Colonic mucosa (tissue), 4 donors: Measurements from ENCODE around the gene HOXB9. TPM values are rescaled to one million over a fixed set of nuclear protein-coding genes. Genes with fewer than 3 reads are reported as not detected.

Source experiments
- DNase-seq: peaks from one replicate; pipeline ENCODE4 v3.0.0-alpha.2; 2020
- H3K27ac ChIP-seq: fragments of 200-600 bp; one replicate; pipeline ENCODE4 v1.8.0; 2021
- H3K27me3 ChIP-seq: fragments of 200-600 bp; one replicate; pipeline ENCODE4 v1.8.0; 2021
- H3K36me3 ChIP-seq: fragments of 200-600 bp; one replicate; pipeline ENCODE4 v1.8.0; 2021
- H3K4me1 ChIP-seq: fragments of 200-600 bp; one replicate; pipeline ENCODE4 v1.8.0; 2021; ENCODE audit warnings: mild to moderate bottlenecking
- H3K4me3 ChIP-seq: fragments of 200-600 bp; one replicate; pipeline ENCODE4 v1.8.0; 2021
- H3K9ac ChIP-seq, 2 donors: one replicate each; pipeline ENCODE4 v1.7.0; 2013; ENCODE audit warnings: control low read depth in 2 of 2, low read depth in 2 of 2, low read length in 2 of 2
- H3K9me3 ChIP-seq: fragments of 200-600 bp; one replicate; pipeline ENCODE4 v1.8.0; 2021
- intact Hi-C: fragments of 100-400 bp; cut with DNase I; formaldehyde crosslinking; loops from one replicate; pipeline ENCODE4 v1.14.1; 2022
- total RNA-seq, 2 donors: library from RNA; stranded (reverse); fragmentation: NEBNext Ultra II Directional in 1 of 2; extraction: Animal tissue kit (Norgen Biotek cat#: 25700) in 1 of 2; gene quantifications; one replicate each; pipeline ENCODE4 v1.2.1, GENCODE V29; 2021
- TF ChIP-seq, protein P1 (sequence below): fragments of 200-600 bp; IDR thresholded peaks from one replicate; pipeline ENCODE4 v1.8.0; 2022; ENCODE audit warnings: antibody characterized with exemption, mild to moderate bottlenecking
- donor health status: healthy.
- donor health status: DM: no; HTN: no; CAD: no.
- donor health status: DM: no; HTN: no; CAD: no.

The HOXB9 gene
- total RNA-seq, 2 donors from 2014 or later: 37.1 to 73.9 TPM

DNA sequence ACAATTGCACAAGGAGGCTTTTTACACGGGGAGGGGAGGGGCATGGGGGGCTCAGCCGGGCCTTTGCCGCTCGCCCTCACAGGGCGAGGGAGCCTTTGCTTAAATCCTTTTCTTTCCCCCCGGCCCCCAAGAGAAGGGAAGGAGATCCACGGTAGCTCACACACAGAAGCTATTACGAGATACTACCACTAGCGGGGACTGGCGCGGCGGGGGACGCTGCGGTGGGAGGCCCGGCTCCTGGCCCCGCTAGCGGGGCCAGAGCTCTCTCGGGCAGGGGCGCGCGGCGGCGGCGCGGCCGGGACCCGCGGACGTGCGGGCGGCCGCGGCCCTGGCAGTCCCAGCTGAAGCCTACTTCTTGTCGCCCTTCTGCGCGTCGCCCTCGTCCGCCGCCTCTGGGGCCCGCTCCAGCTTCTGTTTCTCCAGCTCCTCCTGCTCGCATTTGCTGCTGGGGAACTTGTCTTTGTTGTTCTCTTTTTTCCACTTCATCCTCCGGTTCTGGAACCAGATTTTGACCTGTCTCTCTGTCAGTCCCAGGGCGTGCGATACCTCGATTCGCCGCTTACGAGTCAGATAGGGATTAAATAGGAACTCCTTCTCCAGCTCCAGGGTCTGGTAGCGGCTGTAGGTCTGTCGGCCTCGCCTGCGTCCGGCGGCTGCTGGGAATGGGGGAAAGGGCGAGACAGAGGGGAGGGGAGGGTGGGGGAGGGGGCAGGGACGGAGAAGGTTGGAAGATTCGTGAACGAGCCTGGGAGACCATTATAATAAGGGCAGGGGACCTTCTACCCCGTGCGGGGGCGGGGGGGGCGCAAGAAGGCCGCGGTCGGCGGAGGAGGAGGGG lies 13.1 kb downstream of the HOXB9 start:
- Histone ChIP-seq H3K36me3 (no peaks in the 10 kb centered on the region), H3K27me3 (peaks cover 29% of the 10 kb centered on the region), H3K9me3 (no peaks in the 10 kb centered on the region), H3K4me3 (peak overlapping the region; percentile 57), H3K9ac (peak overlapping the region; percentile 80 to 89), H3K27ac (peak overlapping the region; percentile 80), H3K4me1 (peaks cover 11% of the 10 kb centered on the region)
- intact Hi-C loops: no loop called here
- no peak for DNase-seq
- TF ChIP-seq, protein P1, sequence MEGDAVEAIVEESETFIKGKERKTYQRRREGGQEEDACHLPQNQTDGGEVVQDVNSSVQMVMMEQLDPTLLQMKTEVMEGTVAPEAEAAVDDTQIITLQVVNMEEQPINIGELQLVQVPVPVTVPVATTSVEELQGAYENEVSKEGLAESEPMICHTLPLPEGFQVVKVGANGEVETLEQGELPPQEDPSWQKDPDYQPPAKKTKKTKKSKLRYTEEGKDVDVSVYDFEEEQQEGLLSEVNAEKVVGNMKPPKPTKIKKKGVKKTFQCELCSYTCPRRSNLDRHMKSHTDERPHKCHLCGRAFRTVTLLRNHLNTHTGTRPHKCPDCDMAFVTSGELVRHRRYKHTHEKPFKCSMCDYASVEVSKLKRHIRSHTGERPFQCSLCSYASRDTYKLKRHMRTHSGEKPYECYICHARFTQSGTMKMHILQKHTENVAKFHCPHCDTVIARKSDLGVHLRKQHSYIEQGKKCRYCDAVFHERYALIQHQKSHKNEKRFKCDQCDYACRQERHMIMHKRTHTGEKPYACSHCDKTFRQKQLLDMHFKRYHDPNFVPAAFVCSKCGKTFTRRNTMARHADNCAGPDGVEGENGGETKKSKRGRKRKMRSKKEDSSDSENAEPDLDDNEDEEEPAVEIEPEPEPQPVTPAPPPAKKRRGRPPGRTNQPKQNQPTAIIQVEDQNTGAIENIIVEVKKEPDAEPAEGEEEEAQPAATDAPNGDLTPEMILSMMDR: no peak

DNA sequence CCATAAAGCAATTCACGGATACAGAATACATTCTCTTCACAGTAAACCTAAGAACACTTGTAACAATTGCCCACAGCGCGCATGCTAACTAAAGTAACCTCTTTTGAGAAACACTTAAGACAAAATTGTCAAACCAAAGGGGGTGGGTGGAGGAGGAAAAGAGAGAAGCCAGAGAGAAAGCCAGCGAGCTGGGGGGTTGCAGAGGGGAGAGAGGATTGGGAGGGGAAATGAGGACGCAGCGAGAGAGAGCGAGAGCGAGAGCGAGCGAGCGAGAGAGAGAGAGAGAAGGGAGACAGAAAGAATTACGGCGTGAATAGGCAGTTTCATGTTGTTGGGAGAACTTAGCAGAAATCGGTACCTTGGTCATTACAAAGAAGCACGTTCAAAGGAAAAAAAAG lies 13.7 kb downstream of the HOXB9 start:
- TF ChIP-seq, protein P1: no peak
- Histone ChIP-seq H3K4me3 (peak overlapping the region; percentile 57), H3K9ac (peak overlapping the region; percentile 80 to 89), H3K9me3 (no peaks in the 10 kb centered on the region), H3K27ac (peak overlapping the region; percentile 80), H3K4me1 (peaks cover 5% of the 10 kb centered on the region), H3K27me3 (peaks cover 23% of the 10 kb centered on the region), H3K36me3 (no peaks in the 10 kb centered on the region)
- intact Hi-C loops: no loop called here
- no peak for DNase-seq

DNA sequence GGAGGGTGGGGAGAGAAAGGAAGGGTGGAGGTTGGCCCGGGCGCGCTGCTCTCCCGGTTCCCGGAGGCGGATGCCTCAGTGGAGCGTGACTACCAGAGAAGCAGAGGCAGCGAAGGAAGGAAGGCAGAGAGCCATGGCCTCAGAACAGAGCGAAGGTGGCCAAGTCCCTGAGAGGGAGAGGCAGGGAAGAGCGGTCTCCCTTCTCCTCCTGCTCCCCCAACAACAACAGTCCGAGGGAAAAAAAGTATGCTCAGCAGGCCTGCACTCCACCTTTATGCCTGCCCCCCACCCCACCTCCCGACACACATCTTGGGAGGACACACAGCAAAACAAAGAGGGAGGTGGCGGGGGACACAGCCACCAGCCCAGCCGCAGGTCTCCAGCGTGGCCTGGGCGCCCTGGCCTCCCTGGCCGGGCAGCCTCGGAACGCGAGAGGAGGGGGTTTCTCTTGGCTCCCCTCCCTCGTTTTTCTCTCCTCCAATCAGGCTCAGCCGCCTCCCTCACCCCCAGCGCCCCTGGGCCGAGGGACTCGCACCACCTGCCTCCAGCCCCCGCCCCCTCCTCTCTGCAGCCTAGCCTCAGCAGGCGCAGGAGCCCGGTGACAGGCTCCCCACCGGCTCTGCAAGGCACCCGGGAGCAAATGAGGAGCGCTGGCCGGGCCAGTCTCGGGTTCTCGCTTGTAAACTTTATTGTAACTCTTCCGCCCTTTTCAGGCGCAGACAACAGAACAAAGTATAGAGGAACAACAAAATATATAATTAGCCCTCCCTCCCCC lies 14.3 kb downstream of the HOXB9 start:
- TF ChIP-seq, protein P1: no peak
- Histone ChIP-seq H3K4me1 (peaks cover 2% of the 10 kb centered on the region), H3K9ac (peak overlapping the region; percentile 80 to 89), H3K4me3 (peak overlapping the region; percentile 57), H3K36me3 (no peaks in the 10 kb centered on the region), H3K27ac (peak overlapping the region; percentile 80), H3K27me3 (peaks cover 21% of the 10 kb centered on the region), H3K9me3 (no peaks in the 10 kb centered on the region)
- DNase-seq: no peak
- intact Hi-C loops: no loop called here

DNA sequence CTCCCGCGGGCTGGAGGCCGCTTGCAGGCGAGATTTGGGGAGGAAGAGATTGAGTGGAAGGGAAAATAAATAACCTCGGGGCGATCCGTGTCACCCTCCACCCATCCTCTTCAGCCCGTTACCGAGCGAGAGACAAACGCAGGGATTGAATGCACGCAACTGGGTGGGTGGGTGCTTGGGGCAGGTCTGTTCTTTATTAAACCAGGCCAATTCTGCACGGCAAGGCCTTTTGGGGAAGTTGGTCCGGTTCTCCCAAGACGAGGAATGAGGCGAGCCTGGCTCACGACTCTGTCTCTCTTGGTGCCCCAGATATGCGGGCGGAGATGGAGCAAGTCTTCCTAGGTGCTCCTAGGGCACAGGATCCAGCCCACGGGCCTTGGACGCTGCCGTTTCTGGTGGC lies 14.9 kb downstream of the HOXB9 start:
- Histone ChIP-seq H3K27ac (peak overlapping the region; percentile 80), H3K4me1 (peaks cover 2% of the 10 kb centered on the region), H3K9ac (peak overlapping the region; percentile 75 to 89), H3K36me3 (no peaks in the 10 kb centered on the region), H3K9me3 (no peaks in the 10 kb centered on the region), H3K4me3 (peak overlapping the region; percentile 57), H3K27me3 (peaks cover 15% of the 10 kb centered on the region)
- intact Hi-C loops: no loop called here
- TF ChIP-seq, protein P1: no peak
- no peak for DNase-seq

DNA sequence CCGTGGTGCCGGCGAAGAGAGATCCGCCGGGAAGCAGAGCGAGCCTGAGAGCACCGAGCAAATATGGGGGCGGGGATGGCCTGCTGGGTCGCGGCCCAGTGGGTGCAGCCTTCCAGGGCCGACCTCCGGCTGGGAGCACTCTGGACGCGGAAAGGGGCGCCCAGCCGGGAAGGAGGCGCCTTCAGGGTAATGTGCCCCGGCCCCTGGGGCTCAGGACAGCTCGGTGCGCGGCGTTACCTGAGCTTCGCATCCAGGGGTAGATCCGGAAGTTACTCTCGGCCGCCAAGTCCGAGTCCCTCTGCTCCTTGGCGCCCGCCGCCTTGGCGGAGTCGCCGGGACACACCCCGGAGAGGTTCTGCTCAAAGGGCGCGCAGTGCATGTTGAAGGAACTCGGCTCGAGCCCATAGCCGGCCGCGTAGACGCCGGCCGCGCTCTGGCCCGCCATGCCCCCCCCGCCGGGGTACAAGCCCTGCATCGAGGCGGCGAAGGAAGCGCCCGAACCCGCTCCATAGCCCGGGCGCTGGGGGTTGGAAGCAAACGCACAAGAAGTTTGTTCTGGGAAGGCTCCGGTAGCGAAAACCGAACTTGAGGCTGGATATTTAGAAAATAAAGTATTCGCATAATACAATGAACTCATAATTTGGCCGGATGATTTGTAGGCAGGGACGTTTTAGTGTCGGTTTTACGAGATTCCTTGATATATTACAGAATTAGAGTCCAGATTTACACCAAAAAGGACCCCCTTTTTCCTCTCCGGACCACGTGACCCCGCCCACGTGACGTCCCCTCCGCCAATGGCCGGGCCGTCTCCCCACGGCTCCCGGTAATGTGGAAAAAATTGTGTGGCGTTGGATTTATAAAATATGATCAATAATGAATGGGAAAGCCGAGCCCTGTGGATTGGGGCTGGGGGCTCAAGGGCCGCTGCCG lies 15.6 kb downstream of the HOXB9 start, which contains the start of gene HOXB7:
Gene HOXB7, minus strand, starts transcription at position 736 of the 930 bp plus-strand sequence. Its CDS starts 99 bp downstream, at position 637.
- peaks cover 2% of the 10 kb centered on the region for H3K4me1 ChIP-seq
- H3K27me3 ChIP-seq: peaks cover 8% of the 10 kb centered on the region
- TF ChIP-seq, protein P1: no peak
- intact Hi-C loops: no loop called here
- H3K27ac ChIP-seq: peak within 1 kb of the TSS; percentile 80
- H3K9ac ChIP-seq: peak within 1 kb of the TSS; percentile 80 to 89
- H3K4me3 ChIP-seq: peak within 1 kb of the TSS; percentile 57
- DNase-seq: peak; percentile 91
- no peaks in the 10 kb centered on the region for H3K36me3 ChIP-seq
- no peaks in the 10 kb centered on the region for H3K9me3 ChIP-seq
